HT-29 (cell line): ENCODE results near the gene XCR1. TPM values are rescaled to one million over a fixed set of nuclear protein-coding genes. Genes with fewer than 3 reads are reported as not detected.
"Not testable (repeated sequence)": the region's sequence is repeated elsewhere in the genome, so short reads cannot be mapped to it uniquely, and the experiment has no call there.

Source experiments
- DNase-seq: peaks from one replicate; pipeline ENCODE4 v3.0.0-alpha.2; 2015; ENCODE audit warnings: low spot score
- total RNA-seq: library from RNA; depleted of rRNA; stranded (reverse); fragments of >200 nt; shearing (Covaris generic); gene quantifications from 2 replicates; pipeline ENCODE4 v1.2.3, GENCODE V29; 2014

Gene XCR1
- total RNA-seq, 1 experiment from 2014 or later = not detected

GRCh38 chr3:46006238-46007032, 20.8 kb downstream of the XCR1 start:
- DNase-seq = no peak

- DNase-seq = not testable (repeated sequence)
Observed at GRCh38 chr3:46003706-46004105, 23.6 kb downstream of the XCR1 start.

DNA sequence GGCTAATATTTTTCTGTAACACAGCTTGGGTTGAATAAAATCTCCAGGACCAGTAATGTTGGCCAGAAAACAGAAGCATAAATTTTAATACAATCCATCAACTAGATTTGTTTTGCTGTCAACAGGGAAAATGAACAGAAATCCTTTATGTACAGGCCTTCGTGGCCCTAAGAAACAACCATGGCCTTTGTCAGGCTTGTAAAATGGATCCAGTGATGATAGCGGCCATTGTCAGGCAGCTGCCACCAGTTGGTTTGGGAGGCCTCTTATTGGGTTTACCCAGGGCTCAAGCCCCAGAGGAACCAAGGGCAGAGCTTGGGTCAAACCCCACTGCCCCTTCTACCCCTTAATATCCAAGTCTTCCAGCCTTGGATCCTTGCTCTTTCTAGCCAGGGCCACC, 26.1 kb downstream of the XCR1 start:
- no peak for DNase-seq

DNA sequence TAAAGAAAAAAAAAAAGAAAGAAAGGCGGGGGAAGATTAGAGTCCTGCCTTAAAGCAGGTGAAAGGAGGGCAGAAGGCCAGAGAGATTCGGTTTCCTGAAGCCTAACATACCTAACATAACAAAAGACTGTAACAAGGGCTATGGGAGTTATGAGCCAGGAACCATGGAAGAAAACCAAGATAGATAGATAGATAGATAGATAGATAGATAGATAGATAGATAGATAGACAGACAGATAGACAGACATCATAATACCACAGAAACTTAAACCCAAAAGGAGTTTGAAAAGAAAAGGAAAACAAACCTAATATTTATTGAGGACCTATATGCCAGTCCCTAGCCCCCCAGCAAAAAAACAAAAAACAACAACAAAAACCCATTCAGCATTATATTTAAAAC, 29.3 kb downstream of the XCR1 start:
- DNase-seq = no peak

- not testable (repeated sequence) for DNase-seq
Observed at GRCh38 chr3:45997499-45997898, 29.8 kb downstream of the XCR1 start.

- peak; percentile 68 for DNase-seq
Observed at GRCh38 chr3:45995236-45996192, 31.8 kb downstream of the XCR1 start, which contains the start of gene FYCO1. FYCO1 (minus strand) TSS chr3:45995824; CDS start chr3:45984910, 10,914 bp downstream.

DNA sequence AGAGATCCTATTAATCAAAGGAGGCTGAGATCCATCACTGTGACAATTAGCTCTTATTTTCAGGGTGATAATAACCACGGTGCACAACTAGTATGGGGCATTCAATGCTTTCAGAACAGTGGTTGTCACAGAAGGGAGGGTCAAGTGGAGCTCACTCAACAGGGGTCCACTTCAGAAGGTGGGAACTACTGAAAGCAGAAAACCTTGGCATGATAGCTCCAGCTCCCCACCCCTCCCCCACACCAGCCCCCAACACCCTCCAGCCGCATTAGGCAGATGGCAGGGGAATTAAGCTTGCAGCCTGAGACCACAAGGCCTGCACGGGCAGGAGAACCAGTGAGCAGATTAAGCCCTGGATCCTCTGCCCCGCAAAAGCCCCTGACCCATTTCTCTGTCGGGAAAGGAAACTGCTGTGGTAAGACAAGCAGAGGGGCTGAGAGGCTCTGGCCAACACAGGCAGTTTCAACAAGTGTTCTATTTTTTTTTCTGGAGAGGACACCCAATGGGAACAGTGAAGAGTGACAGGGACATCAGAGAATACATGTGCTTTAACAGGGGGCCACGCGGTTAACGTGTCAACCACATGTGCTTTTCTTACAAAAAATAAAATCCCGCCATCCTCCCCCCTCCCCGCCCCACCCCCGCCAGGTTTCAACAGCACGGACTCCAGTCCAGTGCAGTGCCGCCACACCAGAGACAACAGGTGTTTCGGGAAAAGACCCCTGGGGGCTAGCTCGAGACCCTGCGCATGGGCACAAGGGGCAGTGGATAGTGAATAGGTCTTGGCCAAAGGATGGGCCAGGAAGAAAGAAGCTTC, 32.7 kb downstream of the XCR1 start:
- no peak for DNase-seq

GRCh38 chr3:45993421-45994027, 33.8 kb downstream of the XCR1 start:
- no peak for DNase-seq

DNA sequence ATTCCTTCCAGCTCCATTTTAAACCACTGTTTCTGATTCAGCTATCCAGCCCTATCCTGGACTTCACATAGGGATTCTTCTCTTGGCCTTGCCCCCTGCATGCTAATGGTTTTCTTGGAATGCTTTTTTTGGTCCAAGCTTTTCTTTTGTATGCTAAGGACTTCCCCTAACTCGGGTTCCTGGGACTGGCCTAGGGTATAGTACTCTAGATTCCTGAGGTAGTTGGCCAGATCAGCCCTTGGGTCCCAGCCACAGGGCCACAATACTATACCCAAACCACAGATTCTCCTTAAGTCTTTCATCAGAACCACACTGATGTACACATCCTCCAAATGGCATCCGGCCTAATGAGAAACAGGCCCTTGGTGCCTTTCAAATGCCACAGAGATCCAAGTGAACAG, 34.5 kb downstream of the XCR1 start:
- DNase-seq = no peak

DNA sequence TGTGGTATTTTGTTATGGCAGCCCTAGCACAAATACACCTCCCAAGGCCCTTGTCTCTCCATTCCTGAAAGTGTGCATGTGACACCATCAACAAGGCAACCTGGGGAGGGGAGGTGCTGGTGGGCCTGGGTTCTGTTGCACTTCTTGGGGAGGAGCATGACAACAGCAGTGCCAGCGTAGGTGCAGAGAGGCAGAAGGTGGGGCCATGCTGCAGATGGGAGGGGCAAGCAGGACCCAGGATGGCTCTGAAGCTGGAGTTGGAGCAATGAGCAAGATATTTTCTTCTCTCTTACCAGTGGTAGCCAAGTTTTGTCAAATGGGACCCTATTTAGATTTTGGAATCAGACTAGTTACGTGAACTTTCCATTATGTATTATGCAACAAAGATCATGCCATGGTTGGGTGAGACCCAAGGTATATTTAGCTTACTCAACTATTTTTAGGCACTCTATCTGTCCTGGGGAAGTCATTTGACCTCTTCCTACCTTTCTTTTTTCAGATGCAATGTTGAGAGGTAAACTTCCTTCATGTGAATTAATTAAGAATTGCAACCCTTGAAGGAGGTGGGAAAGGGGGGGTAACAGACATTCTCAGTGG, 35.1 kb downstream of the XCR1 start:
- DNase-seq = no peak

DNA sequence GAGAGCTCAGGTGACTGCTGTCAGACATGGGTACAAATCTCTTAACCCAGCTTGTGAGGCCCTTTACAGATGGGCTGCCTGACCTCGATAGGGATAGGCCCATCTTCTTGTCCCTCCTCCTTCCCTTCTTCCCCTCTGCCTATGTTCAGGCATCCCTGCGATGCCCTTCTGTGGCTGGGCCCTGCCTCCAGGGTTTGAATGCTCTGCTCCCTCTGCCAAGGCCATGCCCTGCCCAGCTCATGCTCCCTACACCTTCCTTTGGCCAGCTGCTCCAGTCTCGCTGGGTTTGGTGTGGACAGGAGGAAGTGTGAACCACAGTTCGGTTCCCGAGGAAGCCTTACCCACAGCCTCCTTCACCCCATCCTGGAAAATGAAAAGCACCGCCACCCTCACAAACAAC, 35.9 kb downstream of the XCR1 start:
- no peak for DNase-seq

GRCh38 chr3:45990181-45990580, 37.1 kb downstream of the XCR1 start:
- DNase-seq = no peak

- no peak for DNase-seq
Observed at GRCh38 chr3:45988804-45989203, 38.5 kb downstream of the XCR1 start.

DNA sequence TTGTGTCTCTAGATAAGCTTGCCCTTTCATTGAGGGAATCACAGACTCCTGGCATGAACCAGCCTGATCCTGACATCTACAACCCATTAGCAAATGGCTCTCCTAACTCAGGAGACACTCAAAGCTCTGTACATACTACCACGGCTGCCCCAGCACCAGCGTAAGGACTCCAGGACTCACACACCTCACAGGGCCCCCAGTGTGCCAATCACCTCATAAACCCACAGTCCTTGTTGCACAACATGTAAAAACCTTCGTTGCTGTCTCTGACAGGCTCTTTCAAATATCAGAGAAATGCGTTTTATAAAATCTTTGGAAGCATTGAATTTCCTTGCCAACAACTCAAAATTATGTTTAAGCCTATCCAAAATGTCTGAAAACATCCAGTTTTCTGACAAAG, 38.9 kb downstream of the XCR1 start:
- no peak for DNase-seq

DNA sequence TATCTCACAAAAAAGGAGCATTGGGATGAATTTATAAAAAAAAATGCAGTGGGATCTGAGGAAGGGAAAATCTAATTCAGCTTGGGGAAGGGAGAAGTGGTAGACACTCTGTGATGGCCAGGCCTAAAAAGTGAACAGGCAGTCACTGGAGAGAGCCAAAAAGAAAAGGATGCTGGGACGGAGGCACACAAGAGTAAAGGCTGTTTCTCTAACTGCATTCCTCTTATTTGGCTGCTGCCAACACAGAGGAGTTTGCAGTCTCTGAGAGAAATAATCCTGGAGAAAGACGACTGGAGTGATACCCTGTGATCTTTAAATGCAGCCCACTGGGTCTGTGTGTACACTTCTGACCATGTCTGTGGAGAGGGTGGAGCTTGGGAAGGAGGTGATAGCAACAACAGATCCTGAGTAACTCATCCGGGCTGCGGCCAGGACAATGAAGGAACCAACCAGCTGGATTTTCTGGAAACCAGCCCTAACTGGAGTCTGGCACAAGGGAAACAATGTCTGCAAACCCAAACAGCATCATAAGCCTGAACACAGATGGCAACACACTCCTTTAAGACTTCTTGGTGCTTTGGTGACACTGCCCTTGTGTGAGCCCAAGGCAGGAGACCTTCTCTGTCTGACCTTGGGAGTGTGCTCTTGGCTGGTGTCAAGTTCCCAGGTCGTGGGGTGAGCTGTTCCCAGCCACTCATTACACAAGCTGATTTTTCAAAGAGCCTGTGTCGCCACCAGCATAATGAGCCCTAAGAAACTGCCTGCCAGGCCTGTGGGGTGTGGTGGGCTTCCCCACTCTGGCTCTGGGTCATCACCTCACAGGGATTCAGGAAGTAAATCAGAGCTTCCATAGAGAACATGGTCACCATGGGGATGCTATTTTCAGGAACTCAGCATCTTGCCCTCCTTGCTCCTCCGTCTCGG, 39.7 kb downstream of the XCR1 start:
- DNase-seq = no peak

DNA sequence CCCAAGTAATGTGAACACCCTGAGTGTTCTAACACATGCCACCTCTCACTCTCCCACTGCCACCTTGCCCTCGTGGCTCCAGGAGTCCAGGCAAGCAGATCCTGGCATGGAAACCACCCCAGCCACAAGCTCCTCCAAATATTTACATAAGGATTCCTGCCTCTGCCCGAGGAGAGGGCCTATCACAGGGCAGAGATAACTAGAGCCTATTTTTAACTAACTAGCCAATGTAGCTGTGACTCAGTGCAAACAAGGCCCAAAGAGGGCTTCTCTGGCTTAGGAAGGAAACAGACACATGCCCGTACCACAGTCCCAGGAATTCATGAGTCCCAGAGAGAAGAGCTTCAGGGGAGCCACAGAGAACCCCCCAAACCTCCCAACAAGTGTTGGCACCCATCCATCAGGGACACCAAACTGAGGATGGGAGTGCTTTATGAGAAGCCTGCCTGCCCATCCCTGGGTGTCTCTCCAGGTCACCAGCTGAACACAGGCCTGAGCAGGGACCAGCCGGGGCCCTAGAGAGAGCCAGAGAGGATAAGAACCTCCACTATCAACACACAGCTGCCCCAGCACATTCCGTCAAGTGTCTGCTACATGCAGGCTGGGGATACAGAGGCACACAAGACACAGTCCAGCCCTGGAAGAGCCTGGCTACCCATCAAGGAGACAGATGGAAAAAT, 40.8 kb downstream of the XCR1 start:
- peak; percentile 74 for DNase-seq

DNA sequence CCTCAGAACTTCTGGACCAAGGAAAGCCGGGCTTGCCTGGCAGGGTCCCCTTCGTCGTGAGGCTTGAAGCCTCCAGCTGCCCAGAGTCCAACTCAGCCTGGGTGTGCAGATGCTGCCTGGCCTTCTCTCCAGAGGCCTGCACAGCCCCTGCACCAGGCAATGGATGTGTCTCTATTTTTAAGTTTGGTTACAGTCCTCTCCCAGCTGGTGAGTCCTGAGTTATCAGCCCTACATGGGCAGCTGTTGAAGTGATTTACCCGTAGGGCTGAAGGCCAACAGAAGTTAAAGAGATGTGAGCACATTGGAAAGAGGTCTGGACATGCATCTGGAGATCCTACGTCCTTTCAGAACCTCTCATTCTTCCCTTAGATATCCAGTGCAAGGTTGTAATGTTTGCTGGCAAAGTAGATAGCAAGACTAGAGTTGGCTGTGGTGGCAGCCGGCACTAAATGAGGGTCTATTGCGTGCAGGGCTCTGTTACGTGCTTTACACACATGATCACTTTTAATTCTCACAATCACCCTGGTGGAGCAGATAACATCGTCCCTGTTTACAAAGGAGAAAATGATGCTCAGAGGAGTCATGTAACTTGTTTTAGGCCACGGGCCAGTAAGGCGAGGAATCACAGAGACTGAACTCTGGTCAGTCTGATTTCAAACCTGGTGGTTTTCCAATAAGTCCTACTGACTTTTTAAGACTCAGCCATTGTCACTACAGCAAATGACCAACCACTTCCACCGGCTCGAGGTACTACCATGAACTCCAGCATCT, 41.6 kb downstream of the XCR1 start:
- no peak for DNase-seq
